ENCODE measurements around the gene SFXN3. TPM values are rescaled to one million over a fixed set of nuclear protein-coding genes. Genes with fewer than 3 reads are reported as not detected.

The SFXN3 gene
- total RNA-seq, 6 experiments from 2014 or later = 44.1 to 57.4 (median 50.5) TPM

GRCh38 chr10:101035916-101036702 is 5.1 kb downstream of the SFXN3 start:
- peaks cover 3% of the 10 kb centered on the region for H3K27me3 Mint-ChIP-seq (ENCODE audit: insufficient read depth)
- TF ChIP-seq CTCF (IDR thresholded peaks at IDR 0.05) = no peak
- H3K4me1 Mint-ChIP-seq (ENCODE audit: low read depth) = peaks cover 14% of the 10 kb centered on the region

GRCh38 chr10:101036726-101037125 is 5.7 kb downstream of the SFXN3 start:
- no peak overlapping the region for H3K27ac Mint-ChIP-seq
- no peak for DNase-seq
- H3K4me1 Mint-ChIP-seq (ENCODE audit: low read depth) = peaks cover 20% of the 10 kb centered on the region
- no peaks in the 10 kb centered on the region for H3K9me3 Mint-ChIP-seq
- no peak for TF ChIP-seq CTCF (IDR thresholded peaks at IDR 0.05)
- peaks cover 33% of the 10 kb centered on the region for H3K36me3 Mint-ChIP-seq (ENCODE audit: low read depth)
- H3K27me3 Mint-ChIP-seq (ENCODE audit: insufficient read depth) = peaks cover 2% of the 10 kb centered on the region
- no peak overlapping the region for H3K4me3 Mint-ChIP-seq

More at GRCh38 chr10:101035916-101036702, 5.1 kb downstream of the SFXN3 start:
- DNase-seq = no peak
- Mint-ChIP-seq H3K27ac (no peak overlapping the region), H3K36me3 (ENCODE audit: low read depth) (peaks cover 33% of the 10 kb centered on the region), H3K4me3 (no peak overlapping the region), H3K9me3 (no peaks in the 10 kb centered on the region)

GRCh38 chr10:101038484-101038883 is 7.5 kb downstream of the SFXN3 start:
- Mint-ChIP-seq H3K9me3 (no peaks in the 10 kb centered on the region), H3K4me1 (ENCODE audit: low read depth) (peaks cover 34% of the 10 kb centered on the region), H3K27ac (no peak overlapping the region; the same call in 1 of the 2 replicates), H3K4me3 (no peak overlapping the region), H3K36me3 (ENCODE audit: low read depth) (peaks cover 31% of the 10 kb centered on the region), H3K27me3 (ENCODE audit: insufficient read depth) (peaks cover 1% of the 10 kb centered on the region)
- DNase-seq = no peak
- TF ChIP-seq CTCF (IDR thresholded peaks at IDR 0.05) = no peak

- Mint-ChIP-seq H3K4me3 (no peak overlapping the region), H3K9me3 (no peaks in the 10 kb centered on the region), H3K27ac (no peak overlapping the region), H3K36me3 (ENCODE audit: low read depth) (peaks cover 28% of the 10 kb centered on the region), H3K4me1 (ENCODE audit: low read depth) (peaks cover 33% of the 10 kb centered on the region), H3K27me3 (ENCODE audit: insufficient read depth) (peaks cover 1% of the 10 kb centered on the region)
- no peak for TF ChIP-seq CTCF (IDR thresholded peaks at IDR 0.05)
- no peak for DNase-seq
Observed at GRCh38 chr10:101040061-101040460, 9.0 kb downstream of the SFXN3 start.

- H3K9me3 Mint-ChIP-seq = no peaks in the 10 kb centered on the region
- no peak for DNase-seq
- peaks cover 23% of the 10 kb centered on the region for H3K36me3 Mint-ChIP-seq (ENCODE audit: low read depth)
- no peak for TF ChIP-seq CTCF (IDR thresholded peaks at IDR 0.05)
- peaks cover 1% of the 10 kb centered on the region for H3K27me3 Mint-ChIP-seq (ENCODE audit: insufficient read depth)
- no peak overlapping the region; the same call in 1 of the 2 replicates for H3K4me3 Mint-ChIP-seq
- H3K27ac Mint-ChIP-seq = peak overlapping the region; percentile 100
- peaks cover 33% of the 10 kb centered on the region for H3K4me1 Mint-ChIP-seq (ENCODE audit: low read depth)
Observed at GRCh38 chr10:101040851-101041250, 9.8 kb downstream of the SFXN3 start.

All from HFFc6 (cell line).